Inflammatory macrophage treated with lipopolysaccharide for 1 hour (primary cell): Measurements from ENCODE around the gene FOXA2.

Source experiments
- DNase-seq, 2 donors: peaks; one replicate each; pipeline ENCODE4 v3.0.0-alpha.2; 2020 to 2022

FOXA2 gene

DNA sequence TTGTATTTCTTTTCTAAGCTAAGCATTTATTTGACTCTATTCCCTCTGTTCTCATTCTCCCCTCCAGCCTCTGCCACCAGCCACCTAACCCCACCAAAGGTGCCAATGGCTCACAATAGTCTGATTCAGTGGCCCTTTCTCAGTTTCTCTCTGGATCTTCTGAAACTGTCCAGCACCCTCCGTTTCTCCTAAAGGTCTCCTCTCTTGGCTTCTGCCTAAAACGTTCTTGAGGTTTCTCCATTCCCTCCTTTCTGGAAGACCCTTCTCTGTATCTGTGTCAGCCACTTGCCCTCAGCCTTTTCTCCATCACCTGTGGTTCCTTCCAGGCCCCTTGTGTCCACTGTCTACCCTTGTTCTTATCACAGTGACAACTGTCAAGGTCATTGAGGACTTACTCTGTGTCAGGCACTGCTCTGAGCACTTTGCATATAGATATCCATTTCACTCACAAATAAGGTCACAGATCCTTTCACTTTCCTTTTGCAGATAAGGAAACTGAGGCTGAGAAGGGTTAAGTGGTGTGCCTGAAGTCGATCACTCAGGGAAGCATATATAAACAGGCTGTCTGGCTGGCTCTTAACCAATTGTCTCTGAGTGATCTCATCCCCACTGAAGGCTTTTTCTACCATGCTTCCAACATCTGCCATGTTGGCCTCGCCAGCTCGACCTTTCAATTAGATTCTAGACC, 48.1 kb downstream of the FOXA2 start:
- no peak for DNase-seq

DNA sequence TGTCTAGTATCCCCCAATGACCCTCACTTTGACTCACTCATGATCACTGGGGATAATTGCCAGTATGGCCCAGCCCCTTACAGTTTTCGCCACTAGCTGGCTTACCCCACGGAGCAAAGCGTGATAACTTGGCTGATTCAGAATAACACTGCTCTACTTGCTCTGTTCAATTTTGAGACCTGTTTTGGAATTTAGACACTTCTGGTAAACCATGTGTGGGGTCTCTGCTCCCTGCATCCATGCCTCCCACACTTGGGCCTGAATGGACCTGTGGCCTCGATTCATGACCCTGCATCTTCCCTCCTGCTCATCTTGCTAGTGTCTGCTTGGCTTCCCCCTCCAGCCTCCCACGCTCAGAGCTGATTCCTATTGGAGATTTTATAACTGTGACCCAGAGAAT, 48.9 kb downstream of the FOXA2 start:
- DNase-seq = no peak

GRCh38 chr20:22533823-22534751, 50.3 kb downstream of the FOXA2 start:
- DNase-seq = no peak

- DNase-seq = no peak
These were observed 51.8 kb downstream of the FOXA2 start for GRCh38 chr20:22532598-22532997.

- DNase-seq = no peak
These were observed 52.6 kb downstream of the FOXA2 start for GRCh38 chr20:22531756-22532155.

GRCh38 chr20:22531056-22531615, 53.2 kb downstream of the FOXA2 start:
- no peak for DNase-seq
